Measurements from ENCODE around the gene CAMTA1.
"Not testable (repeated sequence)": the region's sequence is repeated elsewhere in the genome, so short reads cannot be mapped to it uniquely, and the experiment has no call there.

Gene CAMTA1

GRCh38 chr1:6845786-6846185 is 60.5 kb downstream of the CAMTA1 start:
- DNase-seq (ENCODE audit: low read depth in 3 of 3) = not testable (repeated sequence)

- DNase-seq (ENCODE audit: low read depth in 3 of 3) = no peak
Observed at GRCh38 chr1:6848816-6849215, 63.6 kb downstream of the CAMTA1 start.

GRCh38 chr1:6850537-6850936 is 65.3 kb downstream of the CAMTA1 start:
- no peak for DNase-seq (ENCODE audit: low read depth in 3 of 3)

DNA sequence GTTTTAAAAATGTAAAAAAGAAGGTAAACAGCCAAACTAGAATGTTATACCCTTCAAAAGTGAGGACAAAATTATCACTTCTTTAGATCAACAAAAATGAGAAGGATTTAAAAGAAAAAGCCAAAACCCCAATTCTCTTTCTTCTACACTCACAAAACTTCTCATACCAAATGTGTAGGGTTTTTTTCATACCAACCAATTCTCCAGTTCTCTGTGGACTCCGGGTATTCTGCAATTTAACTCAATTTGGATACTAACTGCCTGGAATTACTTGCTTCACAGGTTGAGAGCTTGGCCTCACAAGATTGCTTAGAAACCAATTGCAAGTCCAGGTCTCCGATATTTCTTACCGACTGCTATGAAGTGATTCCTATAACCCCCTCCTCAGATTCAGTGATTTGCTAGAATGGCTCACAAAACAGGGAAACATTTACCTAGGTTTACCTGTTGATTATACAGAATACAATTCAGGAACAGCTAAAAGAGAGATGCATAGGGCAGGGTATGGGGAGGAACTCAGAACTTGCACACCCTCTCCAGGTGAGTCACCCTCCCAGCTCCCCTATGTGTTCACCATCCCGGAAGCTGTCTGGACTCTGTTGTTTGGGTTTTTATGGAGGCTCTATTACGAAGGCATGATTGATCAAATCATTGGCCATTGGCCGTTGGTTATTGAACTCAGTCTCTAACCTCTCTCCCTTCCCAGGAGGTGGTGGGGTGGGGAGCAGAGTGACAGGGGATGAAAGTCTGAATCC is 67.1 kb downstream of the CAMTA1 start:
- no peak for DNase-seq (ENCODE audit: low read depth in 3 of 3)

- DNase-seq (ENCODE audit: low read depth in 3 of 3) = no peak
Observed at GRCh38 chr1:6854166-6854565, 68.9 kb downstream of the CAMTA1 start.

DNA sequence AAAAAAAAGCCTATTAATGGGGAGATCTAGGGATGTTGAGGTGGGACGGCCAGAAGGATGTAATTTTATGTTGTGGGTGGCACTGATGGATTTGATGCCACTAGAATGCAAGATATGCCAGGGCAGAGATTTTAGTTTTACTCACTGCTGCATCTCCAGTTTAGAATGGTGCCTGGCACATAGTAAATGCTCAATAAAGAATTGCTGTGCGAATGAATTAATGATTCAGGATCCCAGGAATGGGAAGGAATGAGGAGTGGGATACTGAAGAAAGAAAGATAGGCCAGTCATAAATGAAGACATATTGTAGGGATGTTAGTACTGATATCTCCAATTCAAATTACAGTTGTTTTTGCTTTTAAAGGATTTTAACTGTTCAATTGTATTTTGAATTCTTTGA is 72.6 kb downstream of the CAMTA1 start:
- no peak for DNase-seq (ENCODE audit: low read depth in 3 of 3)

- DNase-seq (ENCODE audit: low read depth in 3 of 3) = no peak
Observed at GRCh38 chr1:6858596-6858995, 73.3 kb downstream of the CAMTA1 start.

GRCh38 chr1:6859415-6860343 is 74.4 kb downstream of the CAMTA1 start:
- no peak for DNase-seq (ENCODE audit: low read depth in 3 of 3)

- peak in 2 of 3 donors; percentile 4 to 5 for DNase-seq (ENCODE audit: low read depth in 3 of 3)
Observed at GRCh38 chr1:6860401-6860800, 75.1 kb downstream of the CAMTA1 start.

- no peak for DNase-seq (ENCODE audit: low read depth in 3 of 3)
Observed at GRCh38 chr1:6861075-6861724, 75.9 kb downstream of the CAMTA1 start.

- DNase-seq (ENCODE audit: low read depth in 3 of 3) = no peak
Observed at GRCh38 chr1:6862906-6863305, 77.7 kb downstream of the CAMTA1 start.

DNA sequence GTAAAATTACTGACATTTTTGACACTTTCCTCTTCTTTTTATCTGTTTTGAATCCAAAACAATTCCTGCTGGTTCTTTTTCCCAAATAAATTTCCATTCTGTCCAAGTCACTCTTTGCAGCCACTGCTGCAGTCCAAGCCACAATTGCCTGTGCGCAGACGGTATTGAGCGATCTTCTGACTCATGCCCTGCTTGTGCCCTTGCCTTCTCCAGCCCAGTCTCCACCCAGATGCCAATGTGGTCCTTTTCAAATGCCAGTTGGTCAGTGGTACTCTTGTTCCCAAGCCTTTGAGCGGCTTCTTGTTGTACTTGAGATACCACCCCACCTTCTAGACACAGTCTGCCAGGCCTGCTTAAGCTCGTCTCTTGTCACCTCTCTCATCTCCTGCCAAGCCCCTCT is 78.9 kb downstream of the CAMTA1 start:
- no peak for DNase-seq (ENCODE audit: low read depth in 3 of 3)

DNA sequence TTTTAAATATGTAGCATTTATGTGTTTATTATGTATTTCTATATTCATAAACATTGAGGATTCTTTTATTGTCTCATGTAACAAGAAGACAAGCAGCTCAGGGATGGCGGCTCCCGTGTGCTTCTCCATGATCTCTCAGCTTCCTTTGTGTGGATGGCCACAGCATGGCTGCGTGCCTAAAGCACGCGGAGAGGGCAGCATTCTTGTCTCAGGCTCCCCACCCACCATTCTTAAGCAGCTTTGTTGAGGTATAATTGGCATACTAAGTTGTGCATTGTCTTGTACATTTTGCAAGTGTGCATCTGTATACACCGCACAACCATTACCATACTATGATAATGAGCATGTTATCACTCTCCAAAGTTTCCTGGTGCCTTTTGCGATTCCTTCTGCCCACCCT is 81.6 kb downstream of the CAMTA1 start:
- no peak for DNase-seq (ENCODE audit: low read depth in 3 of 3)

DNA sequence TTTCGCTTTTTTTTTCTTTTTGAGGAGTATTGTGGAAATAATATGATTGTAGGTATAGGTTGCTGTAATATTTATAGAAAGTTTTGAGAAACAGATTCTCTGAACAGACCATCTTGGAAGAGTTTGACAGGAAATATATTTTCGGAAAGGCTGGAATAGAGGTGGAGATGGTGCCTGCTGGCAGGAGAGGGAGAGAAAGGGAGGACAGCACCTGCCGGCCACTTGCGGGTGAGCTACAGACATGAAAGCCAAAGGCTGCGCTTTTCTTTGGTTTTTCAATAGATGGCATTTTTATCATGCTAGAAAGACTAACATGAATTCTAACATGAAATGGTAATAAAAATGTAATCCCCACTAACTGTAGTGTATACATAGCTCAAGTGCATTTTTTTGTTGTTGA is 82.1 kb downstream of the CAMTA1 start:
- no peak for DNase-seq (ENCODE audit: low read depth in 3 of 3)

DNA sequence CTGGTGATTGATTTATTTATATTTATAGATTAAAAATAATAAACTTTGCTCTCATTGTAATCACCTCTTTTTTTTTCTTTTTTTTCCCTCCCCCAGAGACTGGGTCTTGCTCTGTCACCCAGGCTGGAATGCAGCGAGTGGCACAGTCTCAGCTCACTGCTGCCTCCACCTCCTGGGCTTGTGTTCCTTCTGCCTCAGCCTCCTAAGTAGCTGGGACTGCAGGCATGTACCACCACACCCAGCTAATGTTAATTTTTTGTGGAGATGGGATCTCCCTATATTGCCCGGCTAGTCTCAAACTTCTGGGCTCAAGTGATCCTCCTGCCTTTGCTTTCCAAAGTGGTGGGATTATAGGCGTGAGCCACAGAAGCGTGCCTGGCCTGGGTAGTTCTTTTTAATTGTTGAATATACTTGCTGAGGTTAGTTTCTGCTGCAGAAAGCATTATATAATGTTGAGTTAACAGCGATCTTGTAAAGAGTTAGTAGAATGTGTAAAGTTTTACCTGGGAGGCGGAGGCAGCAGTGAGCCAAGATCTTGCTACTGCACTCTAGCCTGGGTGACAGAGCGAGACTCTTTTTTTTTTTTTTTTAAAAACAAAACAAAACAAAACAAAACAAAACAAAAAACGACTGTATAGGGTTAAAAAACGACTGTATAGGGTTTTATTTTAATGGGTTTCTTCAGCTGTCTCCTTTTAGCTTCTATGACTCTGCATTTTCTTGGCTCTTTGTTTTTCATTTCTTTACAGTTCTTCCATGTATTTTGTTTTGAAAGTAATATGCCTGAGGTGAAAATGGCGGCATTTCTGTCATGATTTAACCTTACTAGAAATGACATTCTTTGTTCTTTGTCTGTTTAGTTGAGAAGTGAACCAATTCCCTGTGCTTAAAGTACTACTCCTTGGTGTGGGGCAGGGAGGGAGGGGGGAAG is 82.7 kb downstream of the CAMTA1 start:
- DNase-seq (ENCODE audit: low read depth in 3 of 3) = no peak

GRCh38 chr1:6868660-6869380 is 83.6 kb downstream of the CAMTA1 start:
- DNase-seq (ENCODE audit: low read depth in 3 of 3) = no peak

DNA sequence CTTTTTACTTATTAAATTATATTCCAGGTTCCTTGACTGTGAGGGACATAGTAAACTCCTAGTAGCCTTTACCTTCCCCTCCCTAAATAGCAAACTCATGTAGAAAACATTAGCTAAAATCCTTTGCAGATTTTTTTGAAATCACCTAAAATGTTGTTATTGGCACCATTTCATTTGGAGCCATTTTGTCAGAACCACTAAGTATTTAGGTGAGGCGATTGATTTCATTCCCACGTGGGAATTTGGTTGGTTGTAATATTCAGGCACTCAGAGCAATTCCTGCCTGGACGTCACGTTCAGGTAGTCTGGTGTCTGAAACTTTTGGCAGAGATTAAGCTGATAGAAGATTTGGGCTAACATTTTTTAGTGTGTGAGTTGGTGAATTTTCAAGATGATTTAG is 84.3 kb downstream of the CAMTA1 start:
- DNase-seq (ENCODE audit: low read depth in 3 of 3) = no peak

DNA sequence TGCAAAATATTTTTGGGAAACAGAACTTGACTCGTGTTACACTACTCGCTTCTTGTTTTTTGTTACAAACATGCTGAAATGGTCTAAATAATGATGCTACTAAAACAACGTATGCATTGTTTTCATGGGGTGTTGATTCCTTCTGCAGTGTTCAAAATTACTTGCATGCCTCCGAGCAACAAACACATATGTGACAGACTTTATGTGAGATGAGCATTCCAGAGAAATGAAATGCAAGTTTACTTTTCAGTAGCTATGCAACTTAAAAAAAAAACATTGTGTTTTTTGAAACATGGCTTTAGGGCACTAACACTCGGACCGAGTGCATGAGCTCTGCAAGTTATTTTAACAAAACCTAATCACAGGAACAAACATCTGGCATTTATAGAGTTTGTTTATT is 84.8 kb downstream of the CAMTA1 start:
- DNase-seq (ENCODE audit: low read depth in 3 of 3) = no peak

DNA sequence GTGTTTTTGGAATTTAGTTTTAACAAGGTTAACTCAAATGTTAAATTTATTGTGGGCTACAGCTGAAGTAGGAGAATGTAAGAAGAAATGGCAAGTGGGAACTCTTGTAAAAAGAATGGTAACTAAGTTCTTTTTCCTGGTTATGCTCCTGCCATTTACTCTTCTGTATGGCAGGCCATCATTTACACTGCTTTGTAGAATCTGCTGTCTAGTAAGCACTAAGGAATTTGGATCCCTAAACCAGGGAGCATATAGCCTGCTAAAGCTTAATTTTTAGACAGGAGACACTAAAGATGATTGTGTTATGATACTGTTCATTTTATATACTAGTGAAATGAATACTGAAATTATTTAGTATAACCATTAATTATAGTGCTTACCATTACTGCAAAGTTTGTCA is 85.3 kb downstream of the CAMTA1 start:
- no peak for DNase-seq (ENCODE audit: low read depth in 3 of 3)

- no peak for DNase-seq (ENCODE audit: low read depth in 3 of 3)
Observed at GRCh38 chr1:6871300-6871972, 86.2 kb downstream of the CAMTA1 start.

Measured in stimulated activated CD4-positive, alpha-beta T cell treated with anti-CD3 and anti-CD28 coated beads, TNF-alpha, amount 100 ng/mL, for 48 hours (primary cell).